SK-N-SH (cell line): Measurements from ENCODE around the gene MROH2A. TPM values are rescaled to one million over a fixed set of nuclear protein-coding genes. Genes with fewer than 3 reads are reported as not detected.

Experiments used
- CTCF ChIA-PET: fragments of 300-600, 350-600 bp; formaldehyde crosslinking; extraction: SDS; loops from one replicate; lab custom pipeline; 2021; lab: Yijun Ruan, JAX
- POLR2A ChIA-PET: fragments of 350-600 bp; sonication (Branson Sonifier 250); formaldehyde crosslinking; extraction: SDS; loops from one replicate; lab custom pipeline; 2020; ENCODE audit warnings: antibody characterized with exemption, inconsistent platforms; lab: Yijun Ruan, JAX
- DNase-seq: peaks from one replicate; pipeline ENCODE4 v3.0.0; 2012
- H2AFZ ChIP-seq: fragments of 200-600 bp; sonication (generic); 2 replicates; pipeline ENCODE4 v1.8.1; 2016; ENCODE audit warnings: antibody characterized with exemption, mild to moderate bottlenecking, low read depth
- H3F3A ChIP-seq: fragments of 200-600 bp; sonication (generic); replicated peaks from 2 replicates; pipeline ENCODE3; 2016; ENCODE audit warnings: antibody characterized with exemption, mild to moderate bottlenecking; ENCODE audit not compliant: insufficient read depth
- H3K27ac ChIP-seq, 2 experiments: fragments of 200-500 bp in 1 of 2; fragments of 200-600 bp in 1 of 2; sonication (Bioruptor generic) in 1 of 2; sonication (generic), shearing (Covaris generic) in 1 of 2; 2 replicates each; pipeline versions ENCODE4 v1.5.1 to v1.6.1; 2014 to 2016; ENCODE audit warnings: low read depth in 2 of 2, inconsistent platforms in 1 of 2, low read length in 1 of 2, mild to moderate bottlenecking in 1 of 2, mixed read lengths in 1 of 2
- H3K27me3 ChIP-seq: fragments of 200-600 bp; sonication (generic), shearing (Covaris generic); 2 replicates; pipeline ENCODE4 v1.6.1; 2016; ENCODE audit warnings: mixed run types; ENCODE audit not compliant: insufficient read depth
- H3K36me3 ChIP-seq, 2 experiments: fragments of 200-500 bp in 1 of 2; fragments of 200-600 bp in 1 of 2; sonication (Bioruptor generic) in 1 of 2; sonication (generic) in 1 of 2; replicated peaks in 1 of 2; 2 replicates each; pipeline versions ENCODE3 to v1.5.1; 2014 to 2016; ENCODE audit warnings: low read length in 1 of 2, mild to moderate bottlenecking in 1 of 2; ENCODE audit not compliant: insufficient read depth in 2 of 2, control insufficient read depth in 1 of 2
- H3K4me1 ChIP-seq, 2 experiments: fragments of 200-500 bp in 1 of 2; fragments of 200-600 bp in 1 of 2; sonication (Bioruptor generic) in 1 of 2; sonication (generic), shearing (Covaris generic) in 1 of 2; 2 replicates each; pipeline versions ENCODE4 v1.5.1 to v1.6.1; 2014 to 2016; ENCODE audit warnings: low read depth in 1 of 2, low read length in 1 of 2, mixed run types in 1 of 2; ENCODE audit not compliant: insufficient read depth in 2 of 2, control insufficient read depth in 1 of 2
- H3K4me2 ChIP-seq: fragments of 200-600 bp; sonication (generic), shearing (Covaris generic); 2 replicates; pipeline ENCODE4 v1.6.1; 2017; ENCODE audit warnings: mixed run types
- H3K4me3 ChIP-seq, 2 experiments: fragments of 200-500 bp in 1 of 2; fragments of 200-600 bp in 1 of 2; sonication (Bioruptor generic) in 1 of 2; sonication (generic), shearing (Covaris generic) in 1 of 2; 2 replicates each; pipeline versions ENCODE4 v1.5.1 to v1.8.1; 2014 to 2016; ENCODE audit warnings: low read depth in 2 of 2, inconsistent platforms in 1 of 2, low read length in 1 of 2, mild to moderate bottlenecking in 1 of 2, mixed read lengths in 1 of 2, moderate library complexity in 1 of 2
- H3K79me2 ChIP-seq: fragments of 200-600 bp; sonication (generic); 2 replicates; pipeline ENCODE4 v1.8.1; 2017; ENCODE audit warnings: mild to moderate bottlenecking; ENCODE audit not compliant: insufficient read depth
- H3K9ac ChIP-seq: fragments of 200-600 bp; sonication (generic); 2 replicates; pipeline ENCODE4 v1.6.1; 2017; ENCODE audit warnings: mixed run types
- H3K9me2 ChIP-seq: fragments of 200-600 bp; sonication (generic); 2 replicates; pipeline ENCODE4 v1.6.1; 2017; ENCODE audit warnings: mixed run types
- H3K9me3 ChIP-seq: fragments of 200-600 bp; sonication (generic); 2 replicates; pipeline ENCODE4 v1.6.1; 2017; ENCODE audit warnings: mixed run types, mild to moderate bottlenecking, moderate library complexity
- H4K20me1 ChIP-seq: fragments of 200-600 bp; sonication (generic); 2 replicates; pipeline ENCODE4 v1.6.1; 2017; ENCODE audit warnings: mild to moderate bottlenecking, mixed run types; ENCODE audit not compliant: insufficient read depth
- CHD2 ChIP-seq: fragments of 150-350 bp; IDR thresholded peaks from 2 replicates; pipeline ENCODE4 v1.6.1; 2018; ENCODE audit warnings: low read length; ENCODE audit not compliant: partially characterized antibody
- CTCF ChIP-seq: fragments of 200-600 bp; sonication (generic); IDR thresholded peaks from 2 replicates; pipeline ENCODE4 v1.6.1; 2017; ENCODE audit warnings: antibody characterized with exemption, mild to moderate bottlenecking, moderate library complexity
- EP300 ChIP-seq, 2 experiments: IDR thresholded peaks; 2 replicates each; pipeline versions ENCODE4 v1.4.0 to v1.6.1; 2012; ENCODE audit warnings: borderline replicate concordance in 1 of 2, low read depth in 1 of 2, low read length in 1 of 2
- FOXJ3 ChIP-seq: sonication (generic); formaldehyde crosslinking; IDR thresholded peaks from 2 replicates; pipeline ENCODE4 v1.5.1; 2020; ENCODE audit warnings: mild to moderate bottlenecking, missing genetic modification reagents
- FOXM1 ChIP-seq: IDR thresholded peaks from 2 replicates; pipeline ENCODE4 v1.4.0; 2012; ENCODE audit warnings: low read depth, mild to moderate bottlenecking
- GABPA ChIP-seq: IDR thresholded peaks from 2 replicates; pipeline ENCODE4 v1.4.0; 2012; ENCODE audit warnings: low read depth, mild to moderate bottlenecking
- JUND ChIP-seq: IDR thresholded peaks from 2 replicates; pipeline ENCODE4 v1.4.0; 2012
- MEF2A ChIP-seq: IDR thresholded peaks from 2 replicates; pipeline ENCODE4 v1.4.0; 2012; ENCODE audit warnings: low read depth, borderline replicate concordance
- MXI1 ChIP-seq: IDR thresholded peaks from 2 replicates; pipeline ENCODE4 v1.6.1; 2012; ENCODE audit warnings: mild to moderate bottlenecking, low read depth, low read length, improper control_type of control experiment
- NFIC ChIP-seq: IDR thresholded peaks from 2 replicates; pipeline ENCODE4 v1.4.0; 2012; ENCODE audit warnings: borderline replicate concordance
- NRF1 ChIP-seq: IDR thresholded peaks from 2 replicates; pipeline ENCODE4 v1.6.1; 2012; ENCODE audit warnings: low read depth, mild to moderate bottlenecking, low read length
- PBX3 ChIP-seq: IDR thresholded peaks from 2 replicates; pipeline ENCODE4; 2012
- POLR2AphosphoS5 ChIP-seq: IDR thresholded peaks from 2 replicates; pipeline ENCODE4 v1.6.1; 2012; ENCODE audit warnings: low read depth, low read length
- RAD21 ChIP-seq: IDR thresholded peaks from 2 replicates; pipeline ENCODE4 v1.6.1; 2012; ENCODE audit warnings: mild to moderate bottlenecking, low read length
- RXRA ChIP-seq: IDR thresholded peaks from 2 replicates; pipeline ENCODE4 v1.4.0; 2012; ENCODE audit warnings: low read depth, mild to moderate bottlenecking, borderline replicate concordance
- TAF1 ChIP-seq: IDR thresholded peaks from 2 replicates; pipeline ENCODE4 v1.6.1; 2012; ENCODE audit warnings: low read depth, mild to moderate bottlenecking, low read length, moderate library complexity, borderline replicate concordance
- TCF12 ChIP-seq: IDR thresholded peaks from 2 replicates; pipeline ENCODE4 v1.4.0; 2012
- YY1 ChIP-seq: IDR thresholded peaks from 2 replicates; pipeline ENCODE4 v1.4.0; 2012; ENCODE audit warnings: low read depth, mild to moderate bottlenecking
- WGBS: methylation state at CpG from one replicate; pipeline ENCODE4 v1.1.6; 2017; ENCODE audit warnings: low lambda C conversion rate; 5-methylcytosine and 5-hydroxymethylcytosine counted together
- polyA plus RNA-seq, 3 experiments: library from polyadenylated mRNA; depleted of rRNA; stranded (reverse); fragments of >200 nt; gene quantifications; 2 replicates each; pipeline ENCODE4 v1.2.3, GENCODE V29; 2012
- TF ChIP-seq, protein P1 (sequence below): IDR thresholded peaks from 2 replicates; pipeline ENCODE4 v1.4.0; 2012; ENCODE audit warnings: low read depth

Gene MROH2A
- polyA plus RNA-seq, 1 of the 3 experiments (the other 2 are of a cell fraction): 0.02 TPM

DNA sequence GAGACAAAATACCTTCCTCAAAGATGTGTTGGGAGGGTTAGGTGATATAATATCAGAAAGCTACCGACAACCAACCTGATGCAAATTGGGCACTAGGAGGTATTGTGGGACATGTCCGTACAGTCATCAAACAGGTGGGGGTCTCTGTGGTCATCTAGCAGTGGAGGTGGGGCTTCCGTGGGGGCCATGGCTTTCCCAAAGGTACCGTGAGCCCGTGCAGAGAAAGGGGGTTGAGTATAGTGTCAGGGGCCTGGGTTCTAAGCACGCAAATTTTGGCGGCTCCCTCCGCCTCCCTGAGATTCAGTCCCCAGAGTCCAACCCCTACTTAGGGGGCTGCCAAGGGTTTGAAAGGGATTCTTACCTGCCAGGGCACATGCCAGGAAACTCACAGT lies 43.6 kb downstream of the MROH2A start:
- no peak overlapping the region for H3K4me3 ChIP-seq
- H3K9ac ChIP-seq: no peak overlapping the region
- no peak overlapping the region for H2AFZ ChIP-seq
- H3K36me3 ChIP-seq: no peaks in the 10 kb centered on the region
- H3K79me2 ChIP-seq: no peaks in the 10 kb centered on the region
- no peak overlapping the region for H3K27ac ChIP-seq
- H4K20me1 ChIP-seq: no peaks in the 10 kb centered on the region
- no peak for DNase-seq
- H3K9me2 ChIP-seq: no peaks in the 10 kb centered on the region
- no peak overlapping the region for H3K4me2 ChIP-seq
- CTCF ChIA-PET: no interaction called here
- no peaks in the 10 kb centered on the region for H3F3A ChIP-seq
- no peak for TF ChIP-seq MEF2A
- TF ChIP-seq TCF12: no peak
- TF ChIP-seq RXRA: no peak
- no peak for TF ChIP-seq MXI1
- no peak for TF ChIP-seq PBX3
- no peak for TF ChIP-seq FOXM1
- no peak for TF ChIP-seq JUND
- TF ChIP-seq, protein P1, sequence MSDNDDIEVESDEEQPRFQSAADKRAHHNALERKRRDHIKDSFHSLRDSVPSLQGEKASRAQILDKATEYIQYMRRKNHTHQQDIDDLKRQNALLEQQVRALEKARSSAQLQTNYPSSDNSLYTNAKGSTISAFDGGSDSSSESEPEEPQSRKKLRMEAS: no peak
- TF ChIP-seq EP300 (IDR thresholded peaks at IDR 0.05; ENCODE audit: borderline replicate concordance in 1 of 2, low read depth in 1 of 2, low read length in 1 of 2): no peak
- no peak for TF ChIP-seq YY1
- no peaks in the 10 kb centered on the region for H3K9me3 ChIP-seq
- H3K27me3 ChIP-seq: no peaks in the 10 kb centered on the region
- POLR2A ChIA-PET: no interaction called here
- WGBS: 71% methylated on average over 4 of the region's 8 CpGs
- no peaks in the 10 kb centered on the region; a peak in 1 of 4 replicates for H3K4me1 ChIP-seq

- Histone ChIP-seq H3K4me2 (no peak overlapping the region), H3K27ac (no peak overlapping the region), H3K9me2 (no peaks in the 10 kb centered on the region), H3K4me3 (no peak overlapping the region), H3K4me1 (no peaks in the 10 kb centered on the region), H3K9ac (no peak overlapping the region), H3K9me3 (no peaks in the 10 kb centered on the region), H2AFZ (no peak overlapping the region), H3K79me2 (no peaks in the 10 kb centered on the region), H3F3A (no peaks in the 10 kb centered on the region), H3K27me3 (no peaks in the 10 kb centered on the region), H4K20me1 (no peaks in the 10 kb centered on the region), H3K36me3 (no peaks in the 10 kb centered on the region)
- ChIA-PET CTCF (no interaction called here), POLR2A (no interaction called here)
- TF ChIP-seq TAF1 (no peak), JUND (no peak), CHD2 (no peak), YY1 (no peak), CTCF (no peak), NRF1 (no peak), EP300 (IDR thresholded peaks at IDR 0.05; ENCODE audit: borderline replicate concordance in 1 of 2, low read depth in 1 of 2, low read length in 1 of 2) (no peak), POLR2AphosphoS5 (no peak), GABPA (no peak), RAD21 (no peak), FOXJ3 (no peak), NFIC (no peak)
- WGBS: 93% methylated on average over 12 of the region's 21 CpGs
- DNase-seq: no peak
These were observed 44.1 kb downstream of the MROH2A start for GRCh38 chr2:233822101-233822771.
